Suprapubic skin (tissue), 4 donors: ENCODE measurements around the gene LLPH. TPM values are rescaled to one million over a fixed set of nuclear protein-coding genes. Genes with fewer than 3 reads are reported as not detected.
A peak's percentile ranks its signal among the peaks of the same experiment; 100 is the strongest.

ENCODE experiments used
- DNase-seq, 2 donors: peaks; one replicate each; pipeline ENCODE4 v3.0.0-alpha.2; 2019; ENCODE audit warnings: low spot score in 2 of 2
- H3K27ac ChIP-seq: fragments of 200-600 bp; sonication (generic); one replicate; pipeline ENCODE4 v1.5.1; 2019
- H3K27me3 ChIP-seq: fragments of 200-600 bp; sonication (generic); one replicate; pipeline ENCODE4 v1.5.1; 2019
- H3K36me3 ChIP-seq: fragments of 200-600 bp; sonication (generic); one replicate; pipeline ENCODE4 v1.5.1; 2019
- H3K4me1 ChIP-seq: fragments of 200-600 bp; sonication (generic); one replicate; pipeline ENCODE4 v1.5.1; 2019
- H3K4me3 ChIP-seq: fragments of 200-600 bp; sonication (generic); one replicate; pipeline ENCODE4 v1.5.1; 2019; ENCODE audit warnings: mild to moderate bottlenecking
- H3K9me3 ChIP-seq: fragments of 200-600 bp; sonication (generic); one replicate; pipeline ENCODE4 v1.5.1; 2019
- CTCF ChIP-seq, 2 donors: fragments of 200-600 bp in 1 of 2; fragments of 450-650 bp in 1 of 2; sonication (generic) in 1 of 2; IDR thresholded peaks; one replicate each; pipeline ENCODE4 v1.5.1; 2016 to 2019; ENCODE audit warnings: antibody characterized with exemption in 2 of 2, mild to moderate bottlenecking in 1 of 2, moderate library complexity in 1 of 2
- EP300 ChIP-seq: sonication (generic); formaldehyde crosslinking; IDR thresholded peaks from one replicate; pipeline ENCODE4 v1.6.1; 2017; ENCODE audit warnings: antibody characterized with exemption
- POLR2A ChIP-seq, 2 donors: fragments of 450-650 bp; IDR thresholded peaks; one replicate each; pipeline ENCODE4 v1.6.1; 2017; ENCODE audit warnings: antibody characterized with exemption in 2 of 2, mild to moderate bottlenecking in 2 of 2, moderate library complexity in 2 of 2
- POLR2AphosphoS5 ChIP-seq, 3 donors: sonication (generic); formaldehyde crosslinking; IDR thresholded peaks; one replicate each; pipeline ENCODE4 v1.6.1; 2017; ENCODE audit warnings: antibody characterized with exemption in 3 of 3
- WGBS: methylation state at CpG from one replicate; pipeline ENCODE4 v1.1.5; 2018; 5-methylcytosine and 5-hydroxymethylcytosine counted together
- total RNA-seq, 4 donors: library from RNA; depleted of rRNA; stranded (reverse); fragments of >200 nt; gene quantifications; one replicate each; pipeline ENCODE4 v1.1.0, GENCODE V29; 2016

Gene LLPH
- total RNA-seq, 4 donors from 2014 or later = 6.4 to 8.3 (median 6.7) TPM

DNA sequence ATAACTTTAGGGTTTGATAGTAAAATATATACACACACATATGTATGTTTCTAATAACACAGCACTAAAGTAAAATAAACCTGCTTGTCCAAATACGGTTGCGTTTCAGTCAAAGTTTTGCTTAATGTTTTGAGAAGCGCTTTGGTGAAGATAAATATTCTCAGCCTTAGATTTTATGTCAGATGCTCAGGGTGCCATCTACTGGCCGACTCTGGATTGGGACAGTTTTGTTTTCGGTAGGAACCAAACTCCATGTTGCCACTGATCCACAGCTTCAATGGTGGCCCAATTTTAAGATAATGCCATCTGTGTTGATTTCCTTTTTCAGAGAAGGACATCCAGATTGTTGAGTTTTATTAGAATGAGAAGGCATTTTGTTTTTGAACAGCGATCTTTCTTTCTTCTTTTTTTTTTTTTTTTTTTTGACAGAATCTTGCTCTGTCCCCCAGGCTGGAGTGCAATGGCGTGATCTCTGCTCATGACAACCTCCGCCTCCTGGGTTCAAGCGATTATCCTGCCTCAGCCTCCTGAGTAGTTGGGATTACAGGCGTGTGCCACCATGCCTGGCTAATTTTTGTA, 43.1 kb downstream of the LLPH start:
- TF ChIP-seq POLR2A (IDR thresholded peaks at IDR 0.05) (no peak), EP300 (no peak), CTCF (IDR thresholded peaks at IDR 0.05) (peak; percentile 39 to 50), POLR2AphosphoS5 (IDR thresholded peaks at IDR 0.05) (no peak)
- Histone ChIP-seq H3K36me3 (no peaks in the 10 kb centered on the region), H3K27ac (no peak overlapping the region), H3K4me3 (no peak overlapping the region), H3K4me1 (peaks cover 2% of the 10 kb centered on the region), H3K9me3 (peaks cover 3% of the 10 kb centered on the region), H3K27me3 (peaks cover 2% of the 10 kb centered on the region)
- 28% methylated on average over 10 of the region's 10 CpGs for WGBS
- DNase-seq = no peak

DNA sequence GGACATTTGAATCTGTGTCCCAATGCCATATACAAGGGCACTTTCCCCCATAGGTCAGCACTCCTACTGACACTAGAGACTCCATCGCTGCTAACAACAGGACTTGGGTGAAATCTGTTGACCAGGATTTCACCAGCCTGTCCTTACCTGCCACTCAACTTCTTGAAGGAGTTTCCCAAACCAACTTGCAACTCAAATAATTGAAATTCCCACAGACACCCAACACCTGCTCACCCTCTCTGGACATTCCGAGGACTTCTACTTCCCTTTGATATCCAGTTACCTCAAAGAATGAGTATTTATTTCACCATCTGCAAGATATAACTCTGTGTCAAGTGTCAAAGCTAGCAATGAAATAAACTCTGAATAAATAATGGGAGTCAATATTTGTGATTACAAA, 44.6 kb downstream of the LLPH start:
- Histone ChIP-seq H3K27ac (no peak overlapping the region), H3K36me3 (no peaks in the 10 kb centered on the region), H3K4me3 (no peak overlapping the region), H3K4me1 (peaks cover 2% of the 10 kb centered on the region), H3K9me3 (peaks cover 3% of the 10 kb centered on the region), H3K27me3 (peaks cover 2% of the 10 kb centered on the region)
- TF ChIP-seq EP300 (no peak), CTCF (IDR thresholded peaks at IDR 0.05) (no peak), POLR2AphosphoS5 (IDR thresholded peaks at IDR 0.05) (no peak), POLR2A (IDR thresholded peaks at IDR 0.05) (no peak)
- 89% methylated on average over 2 of the region's 2 CpGs for WGBS
- DNase-seq = no peak

- H3K27ac ChIP-seq = no peak overlapping the region
- H3K36me3 ChIP-seq = no peaks in the 10 kb centered on the region
- peaks cover 2% of the 10 kb centered on the region for H3K4me1 ChIP-seq
- H3K9me3 ChIP-seq = peaks cover 3% of the 10 kb centered on the region
- no peak for DNase-seq
- H3K27me3 ChIP-seq = peaks cover 2% of the 10 kb centered on the region
- no peak for TF ChIP-seq EP300
- no peak for TF ChIP-seq CTCF (IDR thresholded peaks at IDR 0.05)
- no peak for TF ChIP-seq POLR2A (IDR thresholded peaks at IDR 0.05)
- no peak for TF ChIP-seq POLR2AphosphoS5 (IDR thresholded peaks at IDR 0.05)
- 81% methylated on average over 1 of the region's 1 CpG for WGBS
- H3K4me3 ChIP-seq = no peak overlapping the region
These were observed 45.3 kb downstream of the LLPH start for GRCh38 chr12:66085213-66085612.

DNA sequence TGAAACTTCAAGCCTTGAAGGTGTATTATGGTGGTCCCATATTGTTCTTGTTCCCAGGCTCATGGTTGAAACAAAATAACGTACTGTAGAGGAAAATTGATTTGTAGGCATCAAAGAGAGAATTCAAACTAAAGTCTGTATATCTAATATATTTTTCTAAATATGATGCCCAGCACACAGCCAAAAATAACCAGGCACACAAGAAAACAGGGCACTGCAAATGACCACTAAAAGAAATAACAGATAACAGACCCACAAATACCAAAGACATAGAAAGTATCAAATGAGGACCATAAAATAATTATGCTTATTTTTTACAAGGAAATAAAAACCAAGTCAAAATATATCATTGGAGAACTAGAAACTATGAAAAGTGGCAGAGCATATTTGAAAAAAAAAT, 46.8 kb downstream of the LLPH start:
- H3K9me3 ChIP-seq = peaks cover 3% of the 10 kb centered on the region

DNA sequence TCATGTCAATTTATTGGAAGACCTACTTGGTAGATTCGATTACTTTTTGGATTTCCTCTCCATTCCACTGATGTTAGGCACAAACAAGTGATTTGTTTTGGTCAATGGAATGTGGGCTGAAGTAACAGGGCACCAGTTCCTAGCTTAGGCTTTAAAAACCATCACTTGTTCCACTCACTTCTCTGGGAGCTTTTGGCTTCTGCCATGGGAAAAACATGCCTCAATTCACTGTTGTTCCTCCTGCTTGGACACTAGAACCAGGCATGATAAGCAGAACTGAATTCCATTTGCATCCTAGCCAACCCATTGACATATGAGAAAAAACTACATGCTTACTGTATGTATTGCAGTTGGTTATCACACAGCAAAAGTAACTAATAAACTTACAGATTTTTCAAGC, 47.8 kb downstream of the LLPH start:
- 87% methylated on average over 1 of the region's 1 CpG for WGBS
- no peak for TF ChIP-seq POLR2AphosphoS5 (IDR thresholded peaks at IDR 0.05)
- H3K4me3 ChIP-seq = no peak overlapping the region

More for the DNA sequence above, 46.8 kb downstream of the LLPH start:
- DNase-seq = no peak
- Histone ChIP-seq H3K4me1 (peaks cover 2% of the 10 kb centered on the region), H3K36me3 (no peaks in the 10 kb centered on the region), H3K4me3 (no peak overlapping the region), H3K27ac (no peak overlapping the region), H3K27me3 (no peaks in the 10 kb centered on the region)
- 97% methylated on average over 1 of the region's 1 CpG for WGBS
- TF ChIP-seq EP300 = no peak
- TF ChIP-seq POLR2AphosphoS5 (IDR thresholded peaks at IDR 0.05) = no peak
- no peak for TF ChIP-seq CTCF (IDR thresholded peaks at IDR 0.05)
- TF ChIP-seq POLR2A (IDR thresholded peaks at IDR 0.05) = no peak

GRCh38 chr12:66080791-66081190, 49.8 kb downstream of the LLPH start:
- H3K9me3 ChIP-seq = peaks cover 3% of the 10 kb centered on the region
- DNase-seq = no peak
- TF ChIP-seq EP300 (no peak), POLR2AphosphoS5 (IDR thresholded peaks at IDR 0.05) (no peak), CTCF (IDR thresholded peaks at IDR 0.05) (no peak), POLR2A (IDR thresholded peaks at IDR 0.05) (no peak)
- peaks cover 2% of the 10 kb centered on the region for H3K27me3 ChIP-seq
- 55% methylated on average over 4 of the region's 4 CpGs for WGBS
- no peaks in the 10 kb centered on the region for H3K4me1 ChIP-seq
- no peak overlapping the region for H3K4me3 ChIP-seq
- H3K27ac ChIP-seq = no peak overlapping the region
- H3K36me3 ChIP-seq = no peaks in the 10 kb centered on the region

More for the DNA sequence above, 47.8 kb downstream of the LLPH start:
- Histone ChIP-seq H3K9me3 (peaks cover 3% of the 10 kb centered on the region), H3K36me3 (no peaks in the 10 kb centered on the region), H3K27me3 (no peaks in the 10 kb centered on the region), H3K4me1 (peaks cover 2% of the 10 kb centered on the region), H3K27ac (no peak overlapping the region)
- DNase-seq = no peak
